Measurements from ENCODE around the gene ETV2.
A peak's percentile ranks its signal among the peaks of the same experiment; 100 is the strongest.

DNA sequence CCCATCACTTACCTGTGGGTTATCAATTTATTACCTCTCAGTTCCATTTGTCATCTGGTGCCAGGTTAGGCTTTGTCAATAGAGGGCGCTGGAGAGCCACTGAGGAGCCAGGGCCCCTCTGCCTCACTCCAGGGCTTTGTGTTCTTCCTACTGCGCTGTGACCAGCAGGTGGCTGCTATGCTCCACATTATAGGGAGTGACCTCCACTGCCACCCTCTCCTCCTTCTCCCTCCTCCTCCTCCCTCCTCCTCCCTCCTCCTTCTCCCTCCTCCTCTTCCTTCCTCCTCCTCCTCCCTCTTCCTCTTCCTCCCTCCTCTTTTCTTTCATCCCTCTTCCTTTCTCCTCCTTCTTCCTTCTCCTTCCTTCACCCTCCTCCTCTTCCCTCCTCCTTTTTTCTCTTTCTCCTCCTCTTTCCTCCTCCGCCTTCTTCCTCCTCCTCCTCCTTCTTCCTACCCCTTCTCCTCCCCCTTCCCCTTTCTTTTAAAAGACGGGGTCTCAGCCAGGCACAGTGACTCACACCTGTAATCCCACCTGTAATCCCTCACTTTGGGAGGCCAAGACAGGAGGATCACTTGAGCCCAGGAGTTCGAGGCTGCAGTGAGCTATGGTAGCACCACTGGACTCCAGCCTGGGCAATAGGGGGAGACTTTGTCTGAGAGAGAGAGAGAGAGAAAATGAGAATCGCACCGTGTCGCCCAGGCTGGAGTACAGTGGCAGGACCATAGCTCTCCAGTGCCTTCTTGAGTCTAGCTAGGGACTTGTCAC, 52.5 kb downstream of the ETV2 start:
- TF ChIP-seq, protein P1, sequence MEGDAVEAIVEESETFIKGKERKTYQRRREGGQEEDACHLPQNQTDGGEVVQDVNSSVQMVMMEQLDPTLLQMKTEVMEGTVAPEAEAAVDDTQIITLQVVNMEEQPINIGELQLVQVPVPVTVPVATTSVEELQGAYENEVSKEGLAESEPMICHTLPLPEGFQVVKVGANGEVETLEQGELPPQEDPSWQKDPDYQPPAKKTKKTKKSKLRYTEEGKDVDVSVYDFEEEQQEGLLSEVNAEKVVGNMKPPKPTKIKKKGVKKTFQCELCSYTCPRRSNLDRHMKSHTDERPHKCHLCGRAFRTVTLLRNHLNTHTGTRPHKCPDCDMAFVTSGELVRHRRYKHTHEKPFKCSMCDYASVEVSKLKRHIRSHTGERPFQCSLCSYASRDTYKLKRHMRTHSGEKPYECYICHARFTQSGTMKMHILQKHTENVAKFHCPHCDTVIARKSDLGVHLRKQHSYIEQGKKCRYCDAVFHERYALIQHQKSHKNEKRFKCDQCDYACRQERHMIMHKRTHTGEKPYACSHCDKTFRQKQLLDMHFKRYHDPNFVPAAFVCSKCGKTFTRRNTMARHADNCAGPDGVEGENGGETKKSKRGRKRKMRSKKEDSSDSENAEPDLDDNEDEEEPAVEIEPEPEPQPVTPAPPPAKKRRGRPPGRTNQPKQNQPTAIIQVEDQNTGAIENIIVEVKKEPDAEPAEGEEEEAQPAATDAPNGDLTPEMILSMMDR (IDR thresholded peaks at IDR 0.05; ENCODE audit: insufficient read depth, low read length) = peak; percentile 99
- no peak for TF ChIP-seq POLR2AphosphoS5 (IDR thresholded peaks at IDR 0.05; ENCODE audit: low read depth)
